A549 (cell line): ENCODE data around the gene MAPK1. TPM values are rescaled to one million over a fixed set of nuclear protein-coding genes. Genes with fewer than 3 reads are reported as not detected.
"Not testable (repeated sequence)": the region's sequence is repeated elsewhere in the genome, so short reads cannot be mapped to it uniquely, and the experiment has no call there.

ENCODE experiments used
- ATAC-seq, 2 experiments: fragments of 200-7000 bp in 1 of 2; fragments of >200 bp in 1 of 2; cut with Nextera tagmentation in 1 of 2; cut with Tn5 transposase in 1 of 2; 3 replicates each; pipeline versions ENCODE4 v1.8.0 to v1.9.1; 2018 to 2020; ENCODE audit warnings: mild to moderate bottlenecking in 1 of 2, moderate library complexity in 1 of 2
- CTCF ChIA-PET: fragments of 300-600 bp; sonication (Branson Sonifier 250); formaldehyde crosslinking; extraction: SDS; loops from one replicate; lab custom pipeline; 2021; ENCODE audit warnings: antibody characterized with exemption, inconsistent platforms; lab: Yijun Ruan, JAX
- POLR2A ChIA-PET: fragments of 350-600 bp; formaldehyde crosslinking; extraction: SDS; loops from one replicate; lab custom pipeline; 2021; ENCODE audit warnings: antibody characterized with exemption, inconsistent platforms; lab: Yijun Ruan, JAX
- DNase-seq, 2 experiments: peaks; one replicate each; pipeline versions ENCODE4 v3.0.0 to v3.0.0-alpha.2; 2011 to 2016; ENCODE audit warnings: low read depth in 1 of 2, low spot score in 1 of 2
- FAIRE-seq: peaks from 2 replicates; lab custom pipeline; 2011; peaks lifted over from hg19 to GRCh38; lab: Jason Lieb, UNC
- H3K27ac ChIP-seq, 2 experiments: fragments of >200 bp; sonication (Bioruptor Twin); formaldehyde crosslinking; 3 replicates each; pipeline ENCODE4 v1.5.1; 2016 to 2017
- H3K4me1 ChIP-seq: fragments of >200 bp; sonication (Bioruptor Twin); formaldehyde crosslinking; 3 replicates; pipeline ENCODE4 v1.6.1; 2016
- H3K4me2 ChIP-seq: fragments of >200 bp; sonication (Bioruptor Twin); formaldehyde crosslinking; 3 replicates; pipeline ENCODE4 v1.6.1; 2016
- H3K4me3 ChIP-seq: fragments of >200 bp; sonication (Bioruptor Twin); formaldehyde crosslinking; 3 replicates; pipeline ENCODE4 v1.5.1; 2016
- H3K9me3 ChIP-seq: fragments of >200 bp; sonication (Bioruptor Twin); formaldehyde crosslinking; 3 replicates; pipeline ENCODE4 v1.6.1; 2016
- ATOH8 ChIP-seq: fragments of 250-450 bp; sonication (Bioruptor Pico); IDR thresholded peaks from 2 replicates; pipeline ENCODE4 v1.5.0; 2020; ENCODE audit warnings: low read depth, mild to moderate bottlenecking, moderate library complexity
- CBX2 ChIP-seq: fragments of 200-600 bp; sonication (generic); IDR thresholded peaks from 2 replicates; pipeline ENCODE4 v1.6.1; 2016; ENCODE audit warnings: low read depth, mild to moderate bottlenecking, borderline replicate concordance
- CBX8 ChIP-seq: fragments of 200-600 bp; sonication (generic); IDR thresholded peaks from 2 replicates; pipeline ENCODE4 v1.6.1; 2016
- EHF ChIP-seq: fragments of 250-450 bp; sonication (Bioruptor Pico); IDR thresholded peaks from 2 replicates; pipeline ENCODE4 v1.5.0; 2020; ENCODE audit warnings: mild to moderate bottlenecking
- EP300 ChIP-seq, 2 experiments: fragments of >200 bp; sonication (Bioruptor Twin); formaldehyde crosslinking; IDR thresholded peaks; 2 replicates in 1 of 2; 3 replicates in 1 of 2; pipeline ENCODE4 v1.6.1; 2016 to 2017
- FOSB ChIP-seq: fragments of 250-450 bp; sonication (Bioruptor Pico); IDR thresholded peaks from 2 replicates; pipeline ENCODE4 v1.5.0; 2020; ENCODE audit warnings: mild to moderate bottlenecking, moderate library complexity
- FOXS1 ChIP-seq: fragments of 250-450 bp; sonication (Bioruptor Pico); IDR thresholded peaks from 2 replicates; pipeline ENCODE4 v1.5.0; 2020; ENCODE audit warnings: mild to moderate bottlenecking, moderate library complexity
- HDAC2 ChIP-seq: fragments of 200-600 bp; sonication (generic); IDR thresholded peaks from 2 replicates; pipeline ENCODE4 v1.6.1; 2016
- MYC ChIP-seq: IDR thresholded peaks from 2 replicates; pipeline ENCODE4 v1.6.1; 2012; ENCODE audit warnings: mild to moderate bottlenecking, inconsistent platforms, low read length, improper control_type of control experiment, borderline replicate concordance
- NPAS2 ChIP-seq: fragments of 250-450 bp; sonication (Bioruptor Pico); IDR thresholded peaks from 2 replicates; pipeline ENCODE4 v1.8.0; 2022; ENCODE audit warnings: mild to moderate bottlenecking, moderate library complexity, borderline replicate concordance
- POLR2A ChIP-seq: IDR thresholded peaks from 2 replicates; pipeline ENCODE4 v1.6.1; 2012; ENCODE audit warnings: mild to moderate bottlenecking, low read length
- RARB ChIP-seq: fragments of 250-450 bp; sonication (Bioruptor Pico); IDR thresholded peaks from 2 replicates; pipeline ENCODE4 v1.8.0; 2021; ENCODE audit warnings: mild to moderate bottlenecking, moderate library complexity
- RCOR1 ChIP-seq: fragments of 150-350 bp; IDR thresholded peaks from 2 replicates; pipeline ENCODE4 v1.6.1; 2014; ENCODE audit warnings: antibody characterized with exemption, low read length, low read depth
- RNF2 ChIP-seq: fragments of 200-600 bp; sonication (generic); IDR thresholded peaks from 2 replicates; pipeline ENCODE4 v1.6.1; 2016; ENCODE audit warnings: low read depth, mild to moderate bottlenecking, antibody characterized with exemption, moderate library complexity, borderline replicate concordance
- USF2 ChIP-seq: fragments of 450-650 bp; IDR thresholded peaks from 2 replicates; pipeline ENCODE4 v1.6.1; 2014; ENCODE audit warnings: antibody characterized with exemption
- WGBS: methylation state at CpG from one replicate; pipeline ENCODE4 v1.1.6; 2017; ENCODE audit errors: missing lambda C conversion rate; 5-methylcytosine and 5-hydroxymethylcytosine counted together
- polyA plus RNA-seq, 4 experiments: library from polyadenylated mRNA; depleted of rRNA in 3 of 4; stranded (reverse); fragments of >200 nt; fragmentation: RNase III in 1 of 4; extraction: RNeasy Plus Mini Kit Qiagen cat#74134 plus additional on column Dnase treatment in 1 of 4; gene quantifications; 2 replicates in 3 of 4; 3 replicates in 1 of 4; pipeline ENCODE4 v1.2.3, GENCODE V29; 2011 to 2017
- TF ChIP-seq, protein P1 (sequence below): fragments of >200 bp; sonication (Bioruptor Twin); formaldehyde crosslinking; IDR thresholded peaks from 3 replicates; pipeline ENCODE4 v1.6.1; 2016
- TF ChIP-seq, protein P2 (sequence below): fragments of 200-600 bp; sonication (generic); IDR thresholded peaks from 2 replicates; pipeline ENCODE4 v1.6.1; 2016; ENCODE audit warnings: antibody characterized with exemption, mild to moderate bottlenecking, moderate library complexity

The MAPK1 gene
- polyA plus RNA-seq, 2 of the 4 experiments (the other 2 are of a cell fraction): 28.8 to 85.5 TPM

- no peak overlapping the region for H3K4me3 ChIP-seq
- FAIRE-seq: no peak
- H3K4me1 ChIP-seq: no peaks in the 10 kb centered on the region
- ChIA-PET POLR2A (no interaction called here), CTCF (interaction anchor here (0.9 kb wide), 1 partner anchor 19 kb away, joined by 3 read pairs; no protein-coding TSS in a partner anchor)
- ATAC-seq: no peak
- no peaks in the 10 kb centered on the region for H3K9me3 ChIP-seq
- no peak for TF ChIP-seq HDAC2
- no peak for TF ChIP-seq NPAS2 (CRISPR knock-in tag)
- TF ChIP-seq EP300 (IDR thresholded peaks at IDR 0.05): no peak
- TF ChIP-seq, protein P1, sequence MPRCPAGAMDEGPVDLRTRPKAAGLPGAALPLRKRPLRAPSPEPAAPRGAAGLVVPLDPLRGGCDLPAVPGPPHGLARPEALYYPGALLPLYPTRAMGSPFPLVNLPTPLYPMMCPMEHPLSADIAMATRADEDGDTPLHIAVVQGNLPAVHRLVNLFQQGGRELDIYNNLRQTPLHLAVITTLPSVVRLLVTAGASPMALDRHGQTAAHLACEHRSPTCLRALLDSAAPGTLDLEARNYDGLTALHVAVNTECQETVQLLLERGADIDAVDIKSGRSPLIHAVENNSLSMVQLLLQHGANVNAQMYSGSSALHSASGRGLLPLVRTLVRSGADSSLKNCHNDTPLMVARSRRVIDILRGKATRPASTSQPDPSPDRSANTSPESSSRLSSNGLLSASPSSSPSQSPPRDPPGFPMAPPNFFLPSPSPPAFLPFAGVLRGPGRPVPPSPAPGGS: no peak
- TF ChIP-seq RARB: no peak
- TF ChIP-seq RNF2: no peak
- no peak overlapping the region for H3K27ac ChIP-seq
- DNase-seq: no peak
- 76% methylated on average over 5 of the region's 5 CpGs for WGBS
- no peak overlapping the region for H3K4me2 ChIP-seq
Observed at GRCh38 chr22:21896951-21897513, 29.6 kb upstream of the MAPK1 start.

DNA sequence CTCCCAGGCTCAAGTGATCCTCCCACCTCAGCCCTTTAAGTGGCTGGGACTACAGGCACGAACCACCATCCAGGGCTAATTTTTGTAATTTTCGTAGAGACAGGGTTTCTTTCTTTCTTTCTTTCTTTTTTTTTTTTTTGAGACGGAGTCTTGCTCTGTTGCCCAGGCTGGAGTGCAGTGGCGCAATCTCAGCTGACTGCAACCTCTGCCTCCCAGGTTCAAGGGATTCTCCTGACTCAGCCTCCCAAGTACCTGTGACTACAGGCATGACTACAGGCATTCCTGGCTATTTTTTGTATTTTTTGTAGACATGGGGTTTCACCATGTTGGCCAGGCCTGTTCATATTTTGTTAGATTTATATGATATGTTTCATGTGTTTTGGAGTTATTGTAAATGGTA, 28.8 kb upstream of the MAPK1 start:
- H3K4me1 ChIP-seq, POLR2A ChIA-PET, DNase-seq, H3K4me3 ChIP-seq, H3K4me2 ChIP-seq, FAIRE-seq, ATAC-seq, H3K9me3 ChIP-seq, H3K27ac ChIP-seq: not testable (repeated sequence)
- CTCF ChIA-PET: interaction anchor here (0.9 kb wide), 1 partner anchor 19 kb away, joined by 3 read pairs; no protein-coding TSS in a partner anchor
- 66% methylated on average over 4 of the region's 4 CpGs for WGBS

DNA sequence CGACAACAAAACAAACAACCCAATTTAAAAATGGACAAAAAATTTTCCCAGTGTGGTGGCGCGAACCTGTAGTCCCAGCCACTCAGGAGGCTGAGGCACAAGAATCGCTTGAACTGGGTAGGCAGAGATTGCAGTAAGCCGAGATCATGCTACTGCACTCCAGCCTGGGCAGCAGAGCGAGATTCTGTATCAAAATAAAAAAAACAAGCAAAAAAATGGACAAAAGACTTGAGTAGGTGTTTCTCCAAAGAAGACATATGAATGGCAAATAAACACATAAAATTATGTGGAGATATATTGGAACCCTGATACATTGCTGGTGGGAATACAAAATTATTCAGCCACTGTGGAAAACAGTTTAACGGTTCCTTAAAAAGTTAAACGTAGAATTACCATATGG, 27.4 kb upstream of the MAPK1 start:
- POLR2A ChIA-PET: no interaction called here
- 80% methylated on average over 8 of the region's 8 CpGs for WGBS
- CTCF ChIA-PET: no interaction called here
- H3K9me3 ChIP-seq: no peaks in the 10 kb centered on the region
- H3K27ac ChIP-seq: no peak overlapping the region
- no peak overlapping the region for H3K4me2 ChIP-seq
- DNase-seq (no peak), ATAC-seq (no peak), FAIRE-seq (no peak)
- no peaks in the 10 kb centered on the region for H3K4me1 ChIP-seq
- no peak overlapping the region for H3K4me3 ChIP-seq
- TF ChIP-seq MYC: no peak
- TF ChIP-seq, protein P1: no peak
- TF ChIP-seq, protein P2, sequence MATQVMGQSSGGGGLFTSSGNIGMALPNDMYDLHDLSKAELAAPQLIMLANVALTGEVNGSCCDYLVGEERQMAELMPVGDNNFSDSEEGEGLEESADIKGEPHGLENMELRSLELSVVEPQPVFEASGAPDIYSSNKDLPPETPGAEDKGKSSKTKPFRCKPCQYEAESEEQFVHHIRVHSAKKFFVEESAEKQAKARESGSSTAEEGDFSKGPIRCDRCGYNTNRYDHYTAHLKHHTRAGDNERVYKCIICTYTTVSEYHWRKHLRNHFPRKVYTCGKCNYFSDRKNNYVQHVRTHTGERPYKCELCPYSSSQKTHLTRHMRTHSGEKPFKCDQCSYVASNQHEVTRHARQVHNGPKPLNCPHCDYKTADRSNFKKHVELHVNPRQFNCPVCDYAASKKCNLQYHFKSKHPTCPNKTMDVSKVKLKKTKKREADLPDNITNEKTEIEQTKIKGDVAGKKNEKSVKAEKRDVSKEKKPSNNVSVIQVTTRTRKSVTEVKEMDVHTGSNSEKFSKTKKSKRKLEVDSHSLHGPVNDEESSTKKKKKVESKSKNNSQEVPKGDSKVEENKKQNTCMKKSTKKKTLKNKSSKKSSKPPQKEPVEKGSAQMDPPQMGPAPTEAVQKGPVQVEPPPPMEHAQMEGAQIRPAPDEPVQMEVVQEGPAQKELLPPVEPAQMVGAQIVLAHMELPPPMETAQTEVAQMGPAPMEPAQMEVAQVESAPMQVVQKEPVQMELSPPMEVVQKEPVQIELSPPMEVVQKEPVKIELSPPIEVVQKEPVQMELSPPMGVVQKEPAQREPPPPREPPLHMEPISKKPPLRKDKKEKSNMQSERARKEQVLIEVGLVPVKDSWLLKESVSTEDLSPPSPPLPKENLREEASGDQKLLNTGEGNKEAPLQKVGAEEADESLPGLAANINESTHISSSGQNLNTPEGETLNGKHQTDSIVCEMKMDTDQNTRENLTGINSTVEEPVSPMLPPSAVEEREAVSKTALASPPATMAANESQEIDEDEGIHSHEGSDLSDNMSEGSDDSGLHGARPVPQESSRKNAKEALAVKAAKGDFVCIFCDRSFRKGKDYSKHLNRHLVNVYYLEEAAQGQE: no peak
- no peak for TF ChIP-seq POLR2A
- TF ChIP-seq HDAC2: no peak
- TF ChIP-seq FOSB (CRISPR knock-in tag): no peak
- no peak for TF ChIP-seq RCOR1
- TF ChIP-seq RNF2: no peak
- TF ChIP-seq NPAS2 (CRISPR knock-in tag): no peak
- no peak for TF ChIP-seq FOXS1 (CRISPR knock-in tag)
- TF ChIP-seq ATOH8: no peak
- no peak for TF ChIP-seq CBX2
- TF ChIP-seq USF2: no peak
- TF ChIP-seq CBX8: no peak
- no peak for TF ChIP-seq EHF
